Muscle layer of colon (tissue), 2 donors: Measurements from ENCODE around the gene SUCLG1.

Experiments used
- H3K27ac ChIP-seq: one replicate; pipeline ENCODE4 v1.7.0; 2013; ENCODE audit warnings: low read depth, mild to moderate bottlenecking, low read length, moderate library complexity
- H3K27me3 ChIP-seq, 2 donors: one replicate each; pipeline ENCODE4 v1.7.0; 2013; ENCODE audit warnings: low read length in 2 of 2, mild to moderate bottlenecking in 2 of 2; ENCODE audit not compliant: insufficient read depth in 2 of 2, control insufficient read depth in 1 of 2
- H3K36me3 ChIP-seq: one replicate; pipeline ENCODE4 v1.7.0; 2013; ENCODE audit warnings: mild to moderate bottlenecking, low read length; ENCODE audit not compliant: insufficient read depth
- H3K4me1 ChIP-seq: one replicate; pipeline ENCODE4 v1.7.0; 2013; ENCODE audit warnings: mild to moderate bottlenecking, low read length; ENCODE audit not compliant: insufficient read depth
- H3K4me3 ChIP-seq, 2 donors: one replicate each; pipeline ENCODE4 v1.7.0; 2013; ENCODE audit warnings: low read length in 2 of 2, low read depth in 1 of 2, mild to moderate bottlenecking in 1 of 2, moderate library complexity in 1 of 2
- H3K9ac ChIP-seq: one replicate; pipeline ENCODE4 v1.7.0; 2013; ENCODE audit warnings: low read length
- H3K9me3 ChIP-seq: one replicate; pipeline ENCODE4 v1.7.0; 2013; ENCODE audit warnings: mild to moderate bottlenecking, low read length
- donor health status: abdominal sarcoma.
- donor health status: Adenocarcinoma of cecum.

Gene SUCLG1

GRCh38 chr2:84442888-84443287, 16.2 kb downstream of the SUCLG1 start:
- H3K27ac ChIP-seq, result no peak overlapping the region
- no peaks in the 10 kb centered on the region for H3K27me3 ChIP-seq
- no peak overlapping the region for H3K4me3 ChIP-seq
- H3K36me3 ChIP-seq, result peaks cover 59% of the 10 kb centered on the region
- H3K4me1 ChIP-seq, result peaks cover 2% of the 10 kb centered on the region
- H3K9ac ChIP-seq, result no peak overlapping the region
- H3K9me3 ChIP-seq, result no peaks in the 10 kb centered on the region

DNA sequence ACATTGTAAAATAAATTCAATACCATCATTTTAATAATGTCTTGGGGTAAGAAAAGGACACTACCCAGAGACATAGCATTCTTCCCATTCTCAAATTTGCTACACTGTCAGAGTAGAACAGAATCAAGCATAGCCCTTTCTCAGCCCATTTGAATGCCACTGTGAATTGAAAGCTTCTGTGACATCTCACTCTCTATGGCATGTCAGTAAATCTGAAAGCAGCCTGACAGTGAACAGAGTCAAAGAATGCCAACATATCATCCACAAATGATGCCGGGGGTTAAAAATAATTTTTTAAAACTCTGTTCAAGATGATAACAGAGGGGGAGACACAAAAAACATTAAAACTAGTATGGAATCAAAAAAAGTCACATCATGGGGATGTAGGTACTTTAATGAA, 17.6 kb downstream of the SUCLG1 start:
- no peak overlapping the region for H3K4me3 ChIP-seq
- H3K27me3 ChIP-seq, result no peaks in the 10 kb centered on the region
- no peak overlapping the region for H3K9ac ChIP-seq
- H3K27ac ChIP-seq, result no peak overlapping the region
- H3K4me1 ChIP-seq, result peaks cover 8% of the 10 kb centered on the region
- H3K36me3 ChIP-seq, result peaks cover 60% of the 10 kb centered on the region
- H3K9me3 ChIP-seq, result no peaks in the 10 kb centered on the region

- no peaks in the 10 kb centered on the region for H3K9me3 ChIP-seq
- peaks cover 11% of the 10 kb centered on the region for H3K4me1 ChIP-seq
- no peaks in the 10 kb centered on the region for H3K27me3 ChIP-seq
- no peak overlapping the region for H3K27ac ChIP-seq
- peaks cover 60% of the 10 kb centered on the region for H3K36me3 ChIP-seq
- H3K9ac ChIP-seq, result no peak overlapping the region
- no peak overlapping the region for H3K4me3 ChIP-seq
Observed at GRCh38 chr2:84441036-84441435, 18.0 kb downstream of the SUCLG1 start.

DNA sequence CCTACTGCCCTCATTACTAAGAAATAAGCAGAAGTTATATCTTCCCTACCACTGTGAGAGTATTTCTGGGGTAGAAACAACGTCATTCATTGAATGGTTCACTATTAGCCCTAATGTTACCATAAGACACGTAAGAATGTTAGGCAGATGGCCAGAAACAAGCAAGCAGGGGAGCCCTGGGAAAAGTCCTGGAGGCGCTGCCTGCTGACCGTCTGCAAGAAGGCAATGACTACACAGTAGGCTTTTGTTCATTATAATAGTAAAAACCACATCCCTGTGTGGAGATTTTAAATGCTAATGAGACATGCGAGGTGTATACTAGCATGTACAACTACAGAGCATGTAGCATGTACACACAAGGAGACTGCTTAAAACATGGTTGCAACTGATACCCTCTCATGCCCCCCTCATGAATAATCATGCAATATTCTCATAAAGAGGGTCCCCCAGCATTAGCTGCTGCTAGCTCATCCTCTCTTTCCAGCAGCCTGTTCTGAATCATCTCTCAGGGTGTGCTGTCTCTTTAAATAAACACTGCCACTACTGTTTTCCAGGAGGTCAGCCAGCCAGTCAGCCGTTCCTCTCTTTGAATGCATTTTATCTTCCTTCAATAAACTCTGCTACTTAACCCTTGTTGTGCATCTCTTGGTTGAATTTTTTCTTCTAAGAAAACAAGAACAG, 23.6 kb downstream of the SUCLG1 start:
- Histone ChIP-seq H3K27me3 (no peaks in the 10 kb centered on the region), H3K4me3 (no peak overlapping the region), H3K36me3 (peaks cover 57% of the 10 kb centered on the region), H3K9ac (no peak overlapping the region), H3K9me3 (no peaks in the 10 kb centered on the region), H3K4me1 (peaks cover 26% of the 10 kb centered on the region), H3K27ac (peak overlapping the region; percentile 32)

- no peak overlapping the region for H3K27ac ChIP-seq
Observed at GRCh38 chr2:84429328-84429727, 29.8 kb downstream of the SUCLG1 start.

DNA sequence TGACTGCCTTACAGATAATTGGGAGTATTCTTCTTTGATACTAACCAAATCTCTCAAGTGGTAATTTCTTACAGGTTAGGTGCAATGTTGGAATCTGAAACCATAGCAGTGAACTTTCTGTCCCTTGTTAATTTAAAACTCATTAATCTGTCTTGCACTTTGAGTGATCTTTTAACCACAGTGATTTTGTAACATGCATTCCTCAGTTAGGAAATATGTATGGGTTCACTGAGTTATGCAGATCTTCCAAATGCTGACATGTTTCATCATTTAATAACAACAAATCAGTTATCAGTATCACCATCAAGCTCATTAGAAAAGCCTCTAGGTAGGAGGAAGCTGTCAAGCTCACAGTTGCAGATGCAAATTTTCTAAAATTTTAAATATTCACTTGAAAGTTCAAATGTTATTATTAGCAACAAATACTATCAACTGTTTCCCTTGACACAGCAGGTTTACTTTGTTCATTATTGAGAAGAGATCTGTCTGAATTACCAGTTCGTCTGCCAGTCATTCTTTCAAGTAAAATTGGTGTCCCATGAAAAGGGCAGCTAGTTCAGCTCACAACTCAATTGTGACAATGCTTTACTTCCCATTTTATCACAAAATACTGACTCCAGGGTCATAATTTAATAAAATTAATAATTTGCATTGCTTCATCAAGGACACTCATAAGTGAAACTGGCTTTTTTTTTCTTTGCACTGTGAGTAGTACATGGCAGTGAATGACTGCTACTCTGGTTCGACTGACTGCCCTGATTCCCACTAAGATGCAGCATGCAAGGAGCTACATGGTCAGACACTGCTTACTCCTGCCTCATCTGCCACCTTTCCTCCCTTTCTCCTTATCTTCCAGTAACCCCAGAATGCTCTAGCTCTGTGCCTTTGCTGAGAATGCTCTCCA, 31.6 kb downstream of the SUCLG1 start:
- H3K4me1 ChIP-seq, result no peaks in the 10 kb centered on the region
- H3K4me3 ChIP-seq, result no peak overlapping the region
- no peak overlapping the region for H3K27ac ChIP-seq
- H3K27me3 ChIP-seq, result no peaks in the 10 kb centered on the region
- H3K9me3 ChIP-seq, result no peaks in the 10 kb centered on the region
- peaks cover 70% of the 10 kb centered on the region for H3K36me3 ChIP-seq
- no peak overlapping the region for H3K9ac ChIP-seq

More at GRCh38 chr2:84429328-84429727, 29.8 kb downstream of the SUCLG1 start:
- Histone ChIP-seq H3K9me3 (no peaks in the 10 kb centered on the region), H3K27me3 (no peaks in the 10 kb centered on the region), H3K4me3 (no peak overlapping the region), H3K4me1 (no peaks in the 10 kb centered on the region), H3K36me3 (peaks cover 66% of the 10 kb centered on the region), H3K9ac (no peak overlapping the region)

GRCh38 chr2:84425310-84425709, 33.8 kb downstream of the SUCLG1 start:
- H3K4me1 ChIP-seq, result no peaks in the 10 kb centered on the region
- no peak overlapping the region for H3K4me3 ChIP-seq
- no peaks in the 10 kb centered on the region for H3K27me3 ChIP-seq
- H3K9ac ChIP-seq, result no peak overlapping the region
- no peaks in the 10 kb centered on the region for H3K9me3 ChIP-seq
- peaks cover 49% of the 10 kb centered on the region for H3K36me3 ChIP-seq
- H3K27ac ChIP-seq, result no peak overlapping the region

DNA sequence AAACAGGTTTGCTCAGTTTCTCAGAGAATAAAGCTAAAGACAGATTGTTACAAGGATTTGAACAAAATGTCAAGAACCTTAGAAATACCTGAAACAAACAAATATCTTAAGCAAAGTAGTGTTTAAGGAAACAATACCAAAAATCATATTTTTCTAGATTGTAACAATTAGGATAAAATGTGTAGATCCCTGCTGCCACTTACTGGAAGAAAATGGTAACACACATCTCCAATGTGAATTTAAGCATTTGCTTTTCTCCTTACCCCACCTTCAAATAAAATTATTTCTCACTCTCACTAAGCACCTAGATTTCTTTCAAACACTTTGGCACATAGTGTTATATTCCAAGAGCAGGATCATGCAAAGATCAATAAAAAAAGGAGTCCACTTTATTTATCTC, 34.9 kb downstream of the SUCLG1 start:
- Histone ChIP-seq H3K27me3 (no peaks in the 10 kb centered on the region), H3K9ac (no peak overlapping the region), H3K4me1 (no peaks in the 10 kb centered on the region), H3K4me3 (no peak overlapping the region), H3K36me3 (peaks cover 37% of the 10 kb centered on the region), H3K27ac (no peak overlapping the region), H3K9me3 (no peaks in the 10 kb centered on the region)

DNA sequence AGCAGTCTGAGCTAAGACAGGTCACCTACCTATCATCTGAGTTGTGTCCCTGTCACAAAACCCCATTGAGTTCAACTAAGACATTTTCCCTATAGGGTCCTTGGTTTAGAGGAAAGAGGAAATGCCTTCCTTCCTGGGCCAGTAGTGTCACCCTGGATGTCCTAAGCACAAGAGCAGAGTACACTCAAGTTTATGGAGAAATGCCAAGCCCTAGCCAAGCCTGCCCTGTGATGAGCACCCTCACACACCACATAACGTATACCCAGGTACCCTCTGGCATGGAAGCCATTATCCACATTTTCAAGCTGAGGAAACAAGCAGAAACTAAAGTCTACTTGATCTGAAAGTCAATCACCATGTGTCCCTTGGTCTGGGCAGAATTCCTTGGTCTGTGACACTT, 37.3 kb downstream of the SUCLG1 start:
- Histone ChIP-seq H3K27me3 (no peaks in the 10 kb centered on the region), H3K4me3 (no peak overlapping the region), H3K27ac (no peak overlapping the region), H3K4me1 (no peaks in the 10 kb centered on the region), H3K36me3 (peaks cover 27% of the 10 kb centered on the region), H3K9me3 (no peaks in the 10 kb centered on the region), H3K9ac (no peak overlapping the region)

- H3K36me3 ChIP-seq, result peaks cover 27% of the 10 kb centered on the region
- H3K9ac ChIP-seq, result no peak overlapping the region
- H3K4me3 ChIP-seq, result no peak overlapping the region
- no peaks in the 10 kb centered on the region for H3K9me3 ChIP-seq
- H3K27me3 ChIP-seq, result no peaks in the 10 kb centered on the region
- no peaks in the 10 kb centered on the region for H3K4me1 ChIP-seq
- no peak overlapping the region for H3K27ac ChIP-seq
Observed at GRCh38 chr2:84421197-84421596, 37.9 kb downstream of the SUCLG1 start.

DNA sequence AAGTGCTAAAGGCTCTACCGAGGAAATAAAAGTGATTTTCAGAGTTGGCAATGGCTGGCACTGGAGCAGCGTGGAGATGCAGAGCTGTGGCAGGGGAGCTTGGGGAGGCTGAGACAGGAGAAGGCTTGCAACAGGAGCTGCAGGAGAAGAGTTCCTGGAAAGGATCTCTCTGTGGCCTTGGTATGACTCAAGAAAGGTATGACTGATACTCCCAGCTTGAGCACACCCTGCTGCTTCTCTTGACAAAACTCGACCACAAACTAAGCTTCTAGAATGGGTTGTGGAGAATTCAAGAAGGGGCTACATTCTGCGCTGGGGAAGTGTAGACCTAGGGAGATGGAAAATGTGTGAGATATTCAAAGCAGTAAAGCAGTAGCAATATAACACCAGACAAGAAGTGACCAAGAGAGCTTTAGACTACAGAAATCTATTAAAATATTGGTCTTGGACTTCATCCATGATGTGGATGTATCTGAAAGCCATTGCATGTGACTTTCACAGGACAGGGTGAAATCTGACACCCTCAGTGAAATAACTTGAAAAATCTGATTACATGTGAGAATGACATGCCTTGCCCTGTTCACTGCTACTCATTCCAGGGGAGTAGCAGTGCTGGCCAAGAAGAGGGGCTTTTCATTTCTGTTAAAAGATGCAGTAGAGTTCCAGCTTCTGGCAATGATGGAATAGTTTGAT, 41.5 kb downstream of the SUCLG1 start:
- Histone ChIP-seq H3K9ac (no peak overlapping the region), H3K4me3 (no peak overlapping the region), H3K9me3 (no peaks in the 10 kb centered on the region), H3K27ac (no peak overlapping the region), H3K27me3 (no peaks in the 10 kb centered on the region), H3K4me1 (no peaks in the 10 kb centered on the region), H3K36me3 (no peaks in the 10 kb centered on the region)
